Nephron (organoid): Measurements from ENCODE around the gene KPNA3.

Experiments
- H3K27ac Mint-ChIP-seq, 3 experiments: 2 replicates each; pipeline ENCODE4 v1.8.0; 2020; ENCODE audit warnings: mixed read lengths in 3 of 3, mild to moderate bottlenecking in 2 of 3, moderate library complexity in 1 of 3
- H3K27me3 Mint-ChIP-seq: 2 replicates; pipeline ENCODE4 v1.8.0; 2021; ENCODE audit warnings: low read depth, mild to moderate bottlenecking, moderate library complexity, mixed read lengths
- H3K36me3 Mint-ChIP-seq: 2 replicates; pipeline ENCODE4 v1.8.0; 2020; ENCODE audit warnings: low read depth, mixed read lengths
- H3K4me1 Mint-ChIP-seq: 2 replicates; pipeline ENCODE4 v1.8.0; 2020; ENCODE audit warnings: mixed read lengths
- H3K4me3 Mint-ChIP-seq, 3 experiments: 2 replicates each; pipeline ENCODE4 v1.8.0; 2020; ENCODE audit warnings: mild to moderate bottlenecking in 3 of 3, mixed read lengths in 3 of 3, moderate library complexity in 2 of 3
- H3K9me3 Mint-ChIP-seq: 2 replicates; pipeline ENCODE4 v1.8.0; 2020; ENCODE audit warnings: mixed read lengths
- CTCF ChIP-seq, 3 experiments: fragments of 200-600 bp; sonication (generic); IDR thresholded peaks; one replicate each; pipeline ENCODE4 v1.5.0; 2021; ENCODE audit warnings: antibody characterized with exemption in 3 of 3; ENCODE audit not compliant: unreplicated experiment in 3 of 3

The KPNA3 gene

GRCh38 chr13:49679246-49679645 lies 113.2 kb downstream of the KPNA3 start:
- H3K27me3 Mint-ChIP-seq: no peaks in the 10 kb centered on the region
- H3K9me3 Mint-ChIP-seq: peaks cover 10% of the 10 kb centered on the region
- peaks cover 5% of the 10 kb centered on the region for H3K4me1 Mint-ChIP-seq
- peaks cover 56% of the 10 kb centered on the region for H3K36me3 Mint-ChIP-seq
- no peak for TF ChIP-seq CTCF (IDR thresholded peaks at IDR 0.05; ENCODE audit: unreplicated experiment in 3 of 3)
- H3K27ac Mint-ChIP-seq: peak overlapping the region in 1 of 3 experiments; percentile 50
- H3K4me3 Mint-ChIP-seq: no peak overlapping the region

- H3K4me1 Mint-ChIP-seq: peaks cover 5% of the 10 kb centered on the region
- H3K27ac Mint-ChIP-seq: no peak overlapping the region
- H3K27me3 Mint-ChIP-seq: no peaks in the 10 kb centered on the region
These were observed 114.1 kb downstream of the KPNA3 start for GRCh38 chr13:49678191-49678914.

GRCh38 chr13:49676581-49677298 lies 115.7 kb downstream of the KPNA3 start:
- Mint-ChIP-seq H3K4me3 (no peak overlapping the region), H3K27me3 (no peaks in the 10 kb centered on the region), H3K9me3 (peaks cover 10% of the 10 kb centered on the region), H3K36me3 (peaks cover 52% of the 10 kb centered on the region), H3K27ac (no peak overlapping the region), H3K4me1 (peaks cover 4% of the 10 kb centered on the region)
- TF ChIP-seq CTCF (IDR thresholded peaks at IDR 0.05; ENCODE audit: unreplicated experiment in 3 of 3): no peak

More at GRCh38 chr13:49678191-49678914, 114.1 kb downstream of the KPNA3 start:
- no peak overlapping the region for H3K4me3 Mint-ChIP-seq
- H3K36me3 Mint-ChIP-seq: peaks cover 52% of the 10 kb centered on the region
- no peak for TF ChIP-seq CTCF (IDR thresholded peaks at IDR 0.05; ENCODE audit: unreplicated experiment in 3 of 3)
- peaks cover 10% of the 10 kb centered on the region for H3K9me3 Mint-ChIP-seq

GRCh38 chr13:49670828-49671227 lies 121.7 kb downstream of the KPNA3 start:
- Mint-ChIP-seq H3K4me3 (no peak overlapping the region), H3K36me3 (peaks cover 41% of the 10 kb centered on the region), H3K4me1 (peaks cover 8% of the 10 kb centered on the region), H3K27ac (peak overlapping the region in 1 of 3 experiments; percentile 55), H3K9me3 (no peaks in the 10 kb centered on the region), H3K27me3 (peaks cover 2% of the 10 kb centered on the region)
- no peak for TF ChIP-seq CTCF (IDR thresholded peaks at IDR 0.05; ENCODE audit: unreplicated experiment in 3 of 3)

GRCh38 chr13:49669735-49670309 lies 122.7 kb downstream of the KPNA3 start:
- peaks cover 35% of the 10 kb centered on the region for H3K36me3 Mint-ChIP-seq
- H3K4me3 Mint-ChIP-seq: no peak overlapping the region
- H3K27me3 Mint-ChIP-seq: peaks cover 3% of the 10 kb centered on the region
- H3K27ac Mint-ChIP-seq: no peak overlapping the region
- peaks cover 8% of the 10 kb centered on the region for H3K4me1 Mint-ChIP-seq
- no peaks in the 10 kb centered on the region for H3K9me3 Mint-ChIP-seq
- TF ChIP-seq CTCF (IDR thresholded peaks at IDR 0.05; ENCODE audit: unreplicated experiment in 3 of 3): peak; percentile 71 to 77 (median 72)
